ENCODE measurements around the gene GSG1L. TPM values are rescaled to one million over a fixed set of nuclear protein-coding genes. Genes with fewer than 3 reads are reported as not detected.

GSG1L gene
- total RNA-seq, 4 donors from 2014 or later = not detected

DNA sequence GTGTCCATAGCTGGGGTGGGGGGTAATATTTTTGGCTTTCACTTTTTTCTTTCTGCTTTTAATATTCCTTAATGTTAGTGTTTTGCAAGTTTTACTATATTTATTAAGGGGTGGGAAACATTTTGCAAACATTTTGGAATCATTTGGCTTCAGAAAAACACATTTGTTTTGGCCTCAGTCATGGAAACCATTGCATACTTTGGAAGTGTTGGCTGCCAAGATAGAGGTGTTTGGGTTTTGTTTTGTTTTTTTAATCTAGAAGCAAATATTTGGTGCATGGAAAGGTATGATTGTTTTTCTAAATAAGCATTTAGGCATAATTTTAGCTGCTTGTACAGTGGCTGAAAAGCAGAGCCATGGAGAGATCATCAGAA, 270.3 kb downstream of the GSG1L start:
- Histone ChIP-seq H3K36me3 (no peaks in the 10 kb centered on the region), H3K4me3 (no peak overlapping the region), H3K27ac (no peak overlapping the region), H3K27me3 (no peaks in the 10 kb centered on the region), H3K4me1 (no peaks in the 10 kb centered on the region), H3K9me3 (no peaks in the 10 kb centered on the region)
- no peak for DNase-seq
- TF ChIP-seq POLR2A (IDR thresholded peaks at IDR 0.05) = no peak
- TF ChIP-seq, protein P1, sequence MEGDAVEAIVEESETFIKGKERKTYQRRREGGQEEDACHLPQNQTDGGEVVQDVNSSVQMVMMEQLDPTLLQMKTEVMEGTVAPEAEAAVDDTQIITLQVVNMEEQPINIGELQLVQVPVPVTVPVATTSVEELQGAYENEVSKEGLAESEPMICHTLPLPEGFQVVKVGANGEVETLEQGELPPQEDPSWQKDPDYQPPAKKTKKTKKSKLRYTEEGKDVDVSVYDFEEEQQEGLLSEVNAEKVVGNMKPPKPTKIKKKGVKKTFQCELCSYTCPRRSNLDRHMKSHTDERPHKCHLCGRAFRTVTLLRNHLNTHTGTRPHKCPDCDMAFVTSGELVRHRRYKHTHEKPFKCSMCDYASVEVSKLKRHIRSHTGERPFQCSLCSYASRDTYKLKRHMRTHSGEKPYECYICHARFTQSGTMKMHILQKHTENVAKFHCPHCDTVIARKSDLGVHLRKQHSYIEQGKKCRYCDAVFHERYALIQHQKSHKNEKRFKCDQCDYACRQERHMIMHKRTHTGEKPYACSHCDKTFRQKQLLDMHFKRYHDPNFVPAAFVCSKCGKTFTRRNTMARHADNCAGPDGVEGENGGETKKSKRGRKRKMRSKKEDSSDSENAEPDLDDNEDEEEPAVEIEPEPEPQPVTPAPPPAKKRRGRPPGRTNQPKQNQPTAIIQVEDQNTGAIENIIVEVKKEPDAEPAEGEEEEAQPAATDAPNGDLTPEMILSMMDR (IDR thresholded peaks at IDR 0.05) = no peak

- Histone ChIP-seq H3K27ac (no peak overlapping the region), H3K4me1 (no peaks in the 10 kb centered on the region), H3K36me3 (no peaks in the 10 kb centered on the region), H3K4me3 (no peak overlapping the region), H3K27me3 (no peaks in the 10 kb centered on the region), H3K9me3 (no peaks in the 10 kb centered on the region)
- DNase-seq = no peak
- TF ChIP-seq, protein P1 (IDR thresholded peaks at IDR 0.05) = no peak
- TF ChIP-seq POLR2A (IDR thresholded peaks at IDR 0.05) = no peak
Observed at GRCh38 chr16:27792486-27793248, 270.8 kb downstream of the GSG1L start.

GRCh38 chr16:27791404-27791719, 272.2 kb downstream of the GSG1L start:
- Histone ChIP-seq H3K36me3 (no peaks in the 10 kb centered on the region), H3K9me3 (no peaks in the 10 kb centered on the region), H3K27ac (no peak overlapping the region), H3K4me3 (no peak overlapping the region), H3K27me3 (no peaks in the 10 kb centered on the region), H3K4me1 (no peaks in the 10 kb centered on the region)
- TF ChIP-seq, protein P1 (IDR thresholded peaks at IDR 0.05) = no peak
- TF ChIP-seq POLR2A (IDR thresholded peaks at IDR 0.05) = no peak
- DNase-seq = no peak

GRCh38 chr16:27790546-27791403, 272.7 kb downstream of the GSG1L start:
- Histone ChIP-seq H3K4me3 (no peak overlapping the region), H3K27me3 (no peaks in the 10 kb centered on the region), H3K27ac (no peak overlapping the region), H3K9me3 (no peaks in the 10 kb centered on the region), H3K4me1 (no peaks in the 10 kb centered on the region), H3K36me3 (no peaks in the 10 kb centered on the region)
- DNase-seq = no peak
- TF ChIP-seq, protein P1 (IDR thresholded peaks at IDR 0.05) = no peak
- TF ChIP-seq POLR2A (IDR thresholded peaks at IDR 0.05) = no peak

DNA sequence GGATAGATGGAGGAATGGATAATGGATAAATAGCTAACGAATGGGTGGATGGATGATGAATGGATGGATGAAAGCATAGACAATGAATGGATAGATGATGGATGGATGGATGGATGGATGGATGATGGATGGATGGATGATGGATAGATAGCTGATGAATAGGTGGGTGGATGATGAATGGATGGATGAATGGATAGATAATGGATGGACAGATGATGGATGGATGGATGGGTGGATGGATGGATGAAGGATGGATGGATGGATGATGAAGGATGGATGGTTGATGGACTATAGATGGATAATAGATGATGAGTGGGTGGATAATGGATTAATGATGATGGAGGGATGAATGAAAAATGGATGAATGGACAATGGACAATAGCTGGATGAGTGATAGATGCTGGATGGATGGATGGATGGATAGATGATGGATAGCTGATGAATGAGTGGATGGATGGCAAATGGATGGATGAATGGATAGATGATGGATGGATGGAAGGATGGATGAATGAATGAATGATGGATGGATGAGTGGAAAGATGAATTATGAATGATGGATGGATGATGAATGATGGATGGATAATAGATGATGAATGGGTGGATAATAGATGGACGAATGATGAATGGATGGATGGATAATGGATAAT, 273.8 kb downstream of the GSG1L start:
- TF ChIP-seq POLR2A (IDR thresholded peaks at IDR 0.05) = no peak
- TF ChIP-seq, protein P1 (IDR thresholded peaks at IDR 0.05) = no peak
- no peaks in the 10 kb centered on the region for H3K36me3 ChIP-seq
- H3K27me3 ChIP-seq = no peaks in the 10 kb centered on the region
- no peak overlapping the region for H3K27ac ChIP-seq
- DNase-seq = no peak
- H3K9me3 ChIP-seq = no peaks in the 10 kb centered on the region
- H3K4me3 ChIP-seq = no peak overlapping the region
- no peaks in the 10 kb centered on the region for H3K4me1 ChIP-seq
